Activated T-cell treated with anti-CD3 and anti-CD28 coated beads for 1 hour (primary cell): ENCODE data around the gene PSMG3.
"Not testable (repeated sequence)": the region's sequence is repeated elsewhere in the genome, so short reads cannot be mapped to it uniquely, and the experiment has no call there.

Source experiments
- DNase-seq: peaks from one replicate; pipeline ENCODE4 v3.0.0-alpha.2; 2020; ENCODE audit warnings: low read depth

PSMG3 gene

DNA sequence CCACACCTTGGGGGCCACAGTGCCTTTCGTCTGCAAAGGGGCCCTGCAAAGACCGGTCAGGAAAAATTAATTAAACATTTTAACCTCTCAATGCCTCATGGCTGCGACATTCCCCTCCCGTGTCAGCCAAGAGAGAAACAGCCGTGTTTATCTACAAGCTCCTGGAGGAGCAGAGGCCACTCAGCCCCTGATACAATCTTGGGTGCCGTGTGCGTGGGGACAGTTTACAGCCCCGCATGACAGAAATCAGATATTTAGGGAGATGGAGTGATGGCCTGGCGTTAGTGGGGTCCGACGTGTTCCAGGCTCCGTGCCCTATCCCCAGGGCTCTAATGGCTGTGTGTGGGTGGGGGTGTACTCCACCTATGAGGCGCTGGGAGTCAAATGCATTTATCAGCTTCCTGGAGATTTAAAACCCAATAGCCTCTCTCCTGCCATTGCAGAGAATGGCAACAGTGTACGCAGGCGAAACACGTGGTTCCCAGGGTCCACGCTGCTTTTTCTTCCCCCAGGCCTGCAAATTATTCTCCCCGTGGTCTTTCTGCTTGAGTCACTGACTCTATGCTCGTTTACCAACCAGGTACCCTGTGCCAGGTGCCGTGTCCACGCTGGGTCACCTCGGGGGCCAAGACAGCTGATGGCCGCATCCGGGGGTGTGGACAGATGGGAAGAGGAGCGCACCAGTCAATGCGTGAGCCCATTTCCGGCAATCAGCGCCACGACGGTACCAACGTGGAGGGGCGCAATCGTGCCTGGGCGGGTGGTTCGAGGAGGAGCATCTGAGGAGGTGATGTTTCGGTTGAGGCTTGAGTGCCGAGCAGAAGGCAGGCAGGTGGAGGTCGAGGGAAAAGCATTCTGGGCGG lies 26.6 kb upstream of the PSMG3 start:
- DNase-seq, result no peak

DNA sequence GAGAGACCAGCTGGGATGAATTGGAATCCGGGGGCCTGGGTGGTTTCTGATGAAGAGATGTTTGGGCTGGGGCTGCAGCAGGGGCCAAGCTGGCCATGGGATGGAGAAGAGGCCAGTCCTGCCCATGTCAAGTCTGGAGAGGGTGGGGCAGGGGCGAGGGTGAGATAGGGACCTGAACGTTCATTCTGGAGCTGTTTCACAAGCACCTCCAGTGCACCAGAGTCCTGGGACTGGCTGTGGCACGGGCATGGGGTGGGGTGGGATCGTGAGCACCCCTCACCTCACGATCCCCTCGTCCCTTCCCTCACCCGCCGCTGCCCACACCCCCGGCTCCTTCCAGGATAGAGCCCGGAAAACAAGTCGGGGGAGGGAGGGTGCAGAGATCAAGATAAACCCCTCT lies 25.8 kb upstream of the PSMG3 start:
- DNase-seq, result no peak

DNA sequence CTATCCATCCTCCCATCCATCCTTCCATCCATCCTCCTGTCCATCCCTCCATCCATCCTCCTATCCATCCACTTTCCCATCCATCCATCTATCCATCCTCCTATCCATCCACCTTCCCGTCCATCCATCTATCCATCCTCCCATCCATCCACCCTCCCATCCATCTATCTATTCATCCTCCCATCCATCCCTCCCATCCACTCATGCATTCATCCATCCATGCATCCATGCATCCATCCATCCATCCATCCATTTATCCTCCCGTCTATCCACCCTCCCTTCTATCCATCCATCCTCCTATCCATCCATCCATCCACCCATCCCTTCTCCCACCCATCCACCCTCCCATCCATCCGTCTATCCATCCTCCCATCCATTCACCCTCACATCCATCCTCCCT lies 25.2 kb upstream of the PSMG3 start:
- DNase-seq, result no peak

DNA sequence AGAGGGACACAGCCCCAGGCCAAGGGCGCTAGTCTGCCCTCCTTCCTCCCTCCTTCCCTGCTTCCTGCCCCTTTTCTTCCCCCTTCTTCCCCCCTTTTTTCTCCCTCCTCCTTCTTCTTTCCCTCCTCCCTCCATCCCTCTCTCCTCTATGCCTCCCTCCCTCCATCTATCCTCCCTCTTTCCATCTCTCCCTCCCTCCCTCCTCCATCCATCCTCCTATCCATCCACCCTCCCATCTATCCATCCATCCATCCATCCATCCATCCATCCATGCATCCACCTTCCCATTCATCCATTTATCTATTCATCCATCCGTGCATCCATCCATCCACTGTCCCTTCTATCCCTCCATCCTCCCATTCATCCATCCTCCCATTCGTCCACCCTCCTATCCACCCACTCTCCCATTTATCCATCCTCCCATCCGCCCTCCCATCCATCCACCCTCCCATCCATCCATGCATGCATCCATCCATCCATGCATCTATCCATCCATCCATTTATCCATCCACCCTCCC lies 24.1 kb upstream of the PSMG3 start:
- DNase-seq, result no peak

DNA sequence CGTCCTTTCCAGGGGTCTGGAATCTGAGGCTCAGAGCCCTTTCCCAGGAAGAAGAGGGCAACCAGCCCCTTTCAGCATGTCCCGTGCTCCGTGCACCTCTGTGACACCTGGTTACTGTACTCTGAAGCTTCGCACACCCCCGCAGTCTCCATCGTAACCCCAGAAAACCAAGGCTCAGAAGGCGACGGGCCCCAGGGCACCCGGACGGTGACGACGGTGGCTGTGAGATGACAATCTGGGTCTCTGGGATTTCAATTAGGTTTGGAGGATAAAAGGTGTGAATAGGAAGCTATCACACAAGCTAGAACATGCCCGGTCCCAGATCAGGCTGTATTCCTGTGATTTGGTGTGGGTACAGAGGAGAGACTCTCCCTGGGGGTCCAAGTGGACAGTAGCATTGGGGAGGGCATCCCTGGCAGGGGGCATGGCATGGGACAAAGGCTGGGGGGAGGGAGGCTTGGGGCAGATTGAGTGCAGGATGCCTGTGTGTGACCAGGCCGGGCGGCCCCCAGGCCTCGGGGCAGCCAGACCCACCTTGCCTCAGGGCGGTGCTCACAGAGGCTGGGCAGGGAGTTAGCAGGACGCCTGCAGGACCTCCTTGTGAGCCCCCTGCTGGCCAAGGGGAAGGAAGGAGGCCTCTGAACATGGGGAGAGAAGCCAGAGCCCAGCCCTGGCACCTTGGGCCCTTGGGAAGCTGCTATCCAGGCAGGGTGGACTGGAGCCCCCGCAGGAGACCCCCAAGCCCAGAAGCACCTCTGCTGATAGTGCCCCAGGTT lies 23.4 kb upstream of the PSMG3 start:
- no peak for DNase-seq

DNA sequence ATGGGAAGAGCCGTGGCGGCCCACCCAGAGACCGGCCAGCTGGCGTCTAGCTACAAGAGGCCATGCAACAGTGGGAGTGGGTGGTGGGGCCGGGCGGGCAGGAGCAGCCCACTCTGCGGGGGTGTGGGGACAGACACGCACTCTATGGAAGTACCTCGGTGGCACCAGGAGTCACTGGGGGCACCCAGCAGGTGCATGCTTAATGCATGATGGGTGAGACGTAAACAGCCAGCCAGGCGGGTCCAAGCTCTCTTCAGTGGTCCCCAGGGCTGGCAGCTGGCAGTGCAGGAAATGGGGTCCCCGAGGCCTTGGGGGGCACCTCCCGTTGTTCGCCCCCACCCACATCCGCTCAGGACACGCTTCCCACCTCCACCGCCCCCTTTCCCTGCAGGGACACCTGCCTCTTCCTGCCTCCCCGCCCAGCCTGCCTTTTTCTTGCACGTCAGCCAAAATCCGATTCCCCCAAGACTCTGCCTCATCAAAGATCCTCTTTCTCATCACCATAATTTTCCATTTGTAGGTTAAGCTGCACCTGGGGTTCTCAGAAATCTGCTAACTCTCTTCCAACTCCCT lies 22.6 kb upstream of the PSMG3 start:
- no peak for DNase-seq

DNA sequence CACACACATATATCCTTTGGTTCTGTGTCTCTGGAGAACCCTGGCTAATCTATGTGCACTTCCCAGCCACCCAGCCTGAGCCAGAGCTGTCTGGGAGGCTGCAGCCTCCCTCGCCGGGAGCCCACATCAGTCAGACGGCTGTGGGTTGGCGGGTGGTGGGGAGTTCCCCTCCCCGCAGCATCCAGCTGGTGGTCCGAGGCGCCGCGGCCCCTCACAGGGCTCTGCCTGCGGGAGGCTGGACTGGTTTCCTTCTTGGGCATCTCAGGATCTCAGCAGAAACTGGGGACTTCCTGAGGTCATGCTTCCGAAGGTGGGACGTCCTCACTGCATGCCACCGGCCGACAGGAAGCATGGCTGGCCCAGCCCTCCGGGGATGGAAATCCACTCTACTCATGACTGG lies 22.0 kb upstream of the PSMG3 start:
- no peak for DNase-seq

DNA sequence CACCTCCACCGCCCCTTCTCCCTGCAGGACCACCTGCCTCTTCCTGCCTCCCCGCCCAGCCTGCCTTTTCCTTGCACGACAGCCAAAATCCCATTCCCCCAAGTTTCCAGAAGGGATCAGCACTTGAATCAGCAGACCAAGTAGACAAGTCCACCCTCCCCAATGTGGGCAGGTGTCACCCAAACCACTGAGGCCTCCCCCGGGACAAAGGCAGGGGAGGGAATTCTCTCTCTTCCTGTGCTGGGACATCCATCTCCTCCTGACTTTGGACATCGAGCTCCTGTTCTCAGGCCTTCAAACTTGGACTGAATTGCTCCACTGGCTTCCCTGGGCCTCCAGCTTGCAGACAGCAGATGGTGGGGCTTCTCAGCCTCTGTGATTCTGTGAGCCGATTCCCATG lies 21.6 kb upstream of the PSMG3 start:
- DNase-seq, result no peak

DNA sequence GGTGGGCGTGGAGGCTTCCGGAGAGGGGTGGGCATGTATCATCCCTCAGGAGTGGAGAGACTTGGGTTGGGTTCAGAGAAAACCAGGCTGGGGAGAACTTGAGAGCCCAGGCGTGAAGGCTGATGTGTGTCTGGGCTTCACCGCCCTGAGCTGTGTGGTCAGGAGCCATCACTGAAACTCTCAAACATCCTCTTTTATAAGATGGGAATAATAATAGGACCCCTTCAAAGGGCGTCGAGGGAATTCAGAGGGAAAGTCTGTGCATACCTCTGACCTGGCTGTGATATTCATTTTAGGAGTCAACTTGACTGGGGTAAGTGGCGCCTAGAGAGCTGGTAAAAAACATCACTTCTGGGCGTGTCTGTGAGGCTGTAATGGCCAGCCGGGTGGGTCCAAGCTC lies 21.1 kb upstream of the PSMG3 start:
- DNase-seq, result no peak

DNA sequence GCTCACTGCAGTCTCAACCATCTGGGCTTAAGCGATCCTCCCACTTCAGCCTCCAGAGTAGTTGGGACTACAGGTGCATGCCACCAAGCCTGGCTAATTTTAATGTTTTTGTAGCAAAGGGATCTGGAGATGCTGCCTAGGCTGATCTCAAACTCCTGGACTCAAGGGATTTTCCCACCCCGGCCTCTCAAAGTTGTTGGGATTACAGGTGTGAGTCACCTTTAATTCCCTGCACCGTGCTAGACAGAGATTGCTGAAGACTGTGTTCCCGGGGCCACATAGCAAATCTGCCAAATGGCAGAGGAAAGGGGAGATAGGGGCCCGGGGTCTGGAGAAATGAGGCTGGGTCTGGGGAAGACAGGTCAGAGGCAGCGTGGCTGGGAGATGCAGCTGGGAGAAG lies 20.6 kb upstream of the PSMG3 start:
- no peak for DNase-seq

DNA sequence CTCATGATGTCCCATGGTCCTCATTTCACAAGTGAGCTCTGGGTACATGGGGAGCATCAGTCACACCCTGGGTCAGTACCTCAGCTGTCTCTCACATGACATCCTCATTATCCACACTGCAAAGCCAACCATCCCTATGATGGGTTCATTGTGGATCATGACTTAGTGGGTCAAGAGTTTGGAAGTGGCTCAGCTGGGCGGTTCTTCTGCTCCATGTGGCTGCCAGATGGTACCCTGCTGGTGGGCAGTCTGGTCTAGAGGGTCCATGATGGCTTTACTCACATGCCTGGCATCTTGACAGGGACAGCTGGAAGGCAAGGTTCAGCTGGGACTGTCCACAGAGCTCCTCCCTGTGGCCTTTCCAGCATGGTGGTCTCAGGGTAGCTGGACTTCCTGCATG lies 19.1 kb upstream of the PSMG3 start:
- no peak for DNase-seq

DNA sequence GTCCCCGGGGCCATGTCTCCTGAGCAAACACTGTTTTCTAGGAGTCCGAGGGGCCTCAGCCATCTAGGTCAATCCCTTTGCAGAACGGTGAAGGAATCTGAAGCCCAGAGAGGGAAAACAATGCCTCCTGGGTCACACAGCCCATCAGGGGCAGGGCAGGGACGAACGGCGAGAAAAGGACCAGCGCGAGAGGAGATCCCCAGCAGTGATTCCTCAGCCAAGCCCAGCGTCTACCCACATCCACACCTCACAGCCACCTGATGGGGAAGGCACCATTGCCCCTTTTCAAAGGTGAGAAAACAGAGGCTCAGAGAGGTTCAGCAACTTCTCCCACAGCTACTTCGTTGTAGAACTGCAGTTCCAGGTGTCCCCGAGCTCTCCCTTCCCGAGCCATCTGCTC lies 17.9 kb upstream of the PSMG3 start:
- DNase-seq, result no peak

DNA sequence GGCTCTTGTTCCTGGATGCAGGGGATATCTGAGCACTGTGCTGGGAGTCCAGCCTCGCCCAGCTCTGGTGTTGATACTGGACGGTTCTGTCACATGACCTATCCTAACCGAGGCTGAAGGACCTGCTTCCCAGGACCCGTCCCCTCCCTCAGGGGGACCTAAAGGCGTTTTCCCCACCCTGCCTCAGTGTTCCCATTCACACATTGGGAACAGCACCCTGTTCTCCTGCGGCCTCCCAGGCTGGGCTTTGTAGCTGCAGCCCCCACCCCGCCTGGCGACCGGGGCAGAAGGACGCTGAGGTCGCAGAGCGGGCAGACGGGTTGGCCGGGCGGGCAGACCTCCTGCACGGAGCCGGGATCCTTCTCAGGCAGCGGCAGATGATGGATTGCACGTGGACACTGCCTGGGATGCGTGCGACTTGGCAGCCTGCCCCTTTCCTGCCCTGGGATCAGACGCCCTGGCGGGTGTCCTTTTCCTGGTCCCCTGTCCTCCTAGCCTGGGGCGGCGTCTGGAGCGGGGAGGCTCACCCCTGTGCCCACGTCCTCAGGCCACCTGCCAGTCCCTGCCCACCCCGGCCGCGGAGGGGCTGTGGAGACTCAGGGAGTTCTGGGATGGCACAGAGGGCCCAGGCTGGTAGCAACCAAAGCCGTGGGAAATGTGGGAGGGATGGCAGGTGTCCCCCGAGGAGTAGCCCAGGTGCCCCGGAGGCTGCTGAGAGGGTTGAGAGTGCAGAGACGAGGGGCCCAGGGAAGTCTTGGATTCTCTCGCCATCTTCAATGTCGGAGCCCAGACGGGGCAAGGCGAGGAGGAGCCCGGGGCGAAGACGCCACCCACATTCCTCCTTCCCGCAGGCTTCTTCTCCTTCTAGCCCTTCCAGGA lies 17.2 kb upstream of the PSMG3 start:
- DNase-seq, result no peak

DNA sequence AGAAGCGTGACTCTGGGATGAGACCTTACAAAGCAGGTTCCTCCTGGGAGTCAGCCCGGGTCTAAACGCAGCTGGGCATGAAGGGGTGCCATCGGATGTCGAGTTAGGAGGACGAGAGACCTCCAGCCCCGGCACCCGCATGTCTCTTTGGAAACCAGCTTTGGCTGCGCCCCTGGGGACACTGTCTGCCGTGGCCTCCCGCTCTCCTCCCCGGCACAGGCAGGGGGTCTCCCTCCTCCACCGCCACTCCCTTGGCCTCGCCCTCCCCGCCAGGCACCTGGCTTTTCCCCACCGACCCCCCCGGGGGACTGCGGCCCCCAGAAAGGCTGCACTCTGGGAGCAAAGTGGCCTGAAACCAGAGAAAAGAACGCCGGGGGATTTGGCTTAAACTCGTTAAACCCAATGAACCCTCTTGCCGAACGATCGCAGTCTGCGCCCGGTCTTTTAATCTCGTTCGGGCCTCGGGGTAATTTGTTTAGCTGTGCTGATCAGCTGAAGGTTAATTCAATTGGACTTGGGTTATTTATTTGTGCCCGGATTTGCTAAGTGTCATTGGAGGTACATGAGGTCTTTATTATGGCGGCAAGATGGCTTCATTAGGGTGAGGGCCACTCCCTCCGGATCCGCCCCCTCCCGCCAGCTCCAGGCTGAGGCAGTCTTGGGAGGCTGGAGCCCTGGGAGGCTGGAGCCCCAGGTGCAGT lies 16.4 kb upstream of the PSMG3 start:
- no peak for DNase-seq

DNA sequence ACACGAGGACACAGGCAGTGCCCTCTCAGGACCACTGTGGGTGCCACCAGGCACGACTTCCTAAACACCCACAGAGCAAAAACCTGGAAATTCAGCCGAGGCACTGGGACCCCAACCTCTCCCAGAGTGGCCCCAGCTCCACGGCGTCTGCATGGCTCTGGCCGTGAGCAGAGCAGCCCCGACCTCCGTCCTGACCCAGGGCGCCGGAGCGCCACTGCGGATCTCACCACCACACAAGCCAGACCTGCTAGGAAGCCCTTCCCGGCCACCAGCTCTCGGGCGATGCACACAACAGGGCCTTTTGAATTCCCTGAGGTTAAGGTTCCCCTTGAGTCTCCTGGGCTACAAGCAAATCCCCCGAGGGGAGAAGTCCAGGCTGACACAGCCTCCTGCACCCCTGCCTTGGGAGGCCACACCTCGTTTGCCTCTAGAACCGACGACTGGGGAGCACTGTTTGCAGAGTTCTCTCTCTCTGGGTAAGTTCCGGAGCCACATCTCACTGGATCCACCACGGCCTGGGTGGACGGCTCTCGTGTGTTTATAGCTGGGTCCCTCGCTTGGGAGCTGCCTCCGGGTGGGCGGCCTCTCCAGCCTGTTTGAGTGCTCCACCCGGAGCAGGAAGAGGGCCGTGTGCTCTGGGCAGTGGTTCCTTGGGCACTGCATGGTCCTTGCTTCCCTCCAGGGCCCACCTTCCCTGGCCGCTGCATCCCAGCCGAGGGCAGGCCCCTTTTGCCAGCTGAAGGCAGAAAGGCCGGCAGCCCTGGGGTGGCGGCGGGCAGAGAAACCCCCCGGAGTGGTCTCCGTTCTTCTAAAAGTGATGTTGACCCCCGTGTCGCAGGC lies 15.5 kb upstream of the PSMG3 start:
- DNase-seq, result no peak

DNA sequence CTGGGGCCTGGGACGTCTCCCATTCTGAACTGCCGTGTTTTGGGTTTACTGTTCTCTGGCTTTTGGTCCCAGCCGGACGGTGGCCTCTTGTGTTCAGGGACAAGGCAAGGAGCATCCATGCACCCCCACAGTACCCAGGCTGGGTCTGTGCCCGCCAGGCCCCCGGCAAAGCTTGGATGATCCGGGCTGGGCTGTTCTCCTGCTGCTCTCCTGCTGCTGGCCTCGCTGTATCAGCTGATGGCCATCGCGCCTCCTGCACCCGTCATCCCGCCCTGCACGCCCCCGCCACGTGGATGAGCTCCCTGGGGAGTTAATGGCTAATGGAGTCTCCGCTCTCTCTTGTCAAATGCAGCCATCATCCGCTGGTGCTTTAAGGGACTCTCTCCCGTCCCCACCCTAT lies 14.9 kb upstream of the PSMG3 start:
- no peak for DNase-seq

DNA sequence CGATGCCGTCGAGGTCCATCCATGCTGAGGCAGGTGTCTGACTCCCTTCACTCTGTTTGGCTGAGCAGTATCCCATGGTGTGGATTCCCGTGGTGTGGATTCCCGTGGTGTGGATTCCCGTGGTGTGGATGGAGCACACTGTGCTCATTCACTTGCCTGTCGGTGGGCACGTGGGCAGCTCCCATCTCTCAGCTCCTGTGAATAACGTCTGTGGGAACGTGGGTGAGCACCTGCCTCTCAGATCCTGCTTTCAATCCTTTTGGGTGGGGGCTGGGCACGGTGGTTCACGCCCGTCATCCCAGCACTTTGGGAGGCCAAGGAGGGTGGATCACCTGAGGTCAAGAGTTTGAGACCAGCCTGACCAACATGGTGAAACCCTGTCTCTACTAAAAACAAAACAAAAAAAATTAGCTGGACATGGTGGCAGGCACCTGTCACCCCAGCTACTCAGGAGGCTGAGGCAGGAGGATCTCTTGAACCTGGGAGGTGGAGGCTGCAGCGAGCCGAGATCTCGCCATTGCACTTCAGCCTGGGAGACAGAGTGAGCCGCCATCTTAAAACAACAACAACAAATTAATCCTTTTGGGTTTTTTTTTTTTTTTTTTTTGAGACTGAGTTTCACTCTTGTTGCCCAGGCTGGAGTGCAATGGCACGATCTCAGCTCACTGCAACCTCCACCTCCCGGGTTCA lies 13.6 kb upstream of the PSMG3 start:
- DNase-seq, result not testable (repeated sequence)

DNA sequence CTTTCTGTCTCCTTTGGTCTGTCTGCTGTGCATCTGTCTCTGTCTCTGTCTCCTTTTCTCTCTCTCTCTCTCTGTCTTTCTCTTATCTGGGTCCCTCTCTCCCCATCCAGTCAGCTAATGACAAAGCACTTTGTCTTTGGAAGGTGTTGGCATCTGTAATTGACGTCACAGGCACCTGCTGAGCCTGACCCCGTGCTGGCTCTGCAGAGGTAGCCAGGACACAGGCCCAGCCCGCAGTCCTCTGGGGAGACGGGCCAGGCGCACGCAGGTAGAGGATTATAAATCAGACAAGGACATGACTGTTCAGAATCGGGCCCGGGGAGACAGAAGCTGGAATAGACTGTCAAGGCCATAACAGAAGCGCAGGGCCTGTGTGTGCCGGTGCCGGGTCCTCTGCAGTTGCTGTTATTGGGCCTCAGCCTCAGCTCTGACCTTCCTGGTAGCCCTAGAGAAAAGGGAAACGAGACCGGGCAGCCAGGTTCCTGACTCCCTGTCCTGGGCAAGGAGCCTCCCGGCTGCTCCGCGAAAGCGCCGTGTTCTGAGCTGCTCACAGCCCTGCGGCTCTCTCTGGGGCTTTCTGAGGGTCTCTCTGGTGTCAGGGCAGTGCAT lies 10.7 kb upstream of the PSMG3 start:
- DNase-seq, result no peak
